OCI-LY1 (cell line): ENCODE measurements around the gene RPS6KA2.

Source experiments
- EZH2 ChIP-seq: fragments of 200-600 bp; sonication (generic), shearing (Covaris generic); IDR thresholded peaks from 2 replicates; pipeline ENCODE4 v1.8.0; 2017; ENCODE audit warnings: borderline replicate concordance, mixed run types, mild to moderate bottlenecking, antibody characterized with exemption, low read length, moderate library complexity, mixed read lengths
- TF ChIP-seq, protein P1 (sequence below): fragments of 200-600 bp; sonication (generic), shearing (Covaris generic); IDR thresholded peaks from 2 replicates; pipeline ENCODE4 v1.5.1; 2017; ENCODE audit warnings: mild to moderate bottlenecking, antibody characterized with exemption, low read length, moderate library complexity, mixed read lengths

DNA sequence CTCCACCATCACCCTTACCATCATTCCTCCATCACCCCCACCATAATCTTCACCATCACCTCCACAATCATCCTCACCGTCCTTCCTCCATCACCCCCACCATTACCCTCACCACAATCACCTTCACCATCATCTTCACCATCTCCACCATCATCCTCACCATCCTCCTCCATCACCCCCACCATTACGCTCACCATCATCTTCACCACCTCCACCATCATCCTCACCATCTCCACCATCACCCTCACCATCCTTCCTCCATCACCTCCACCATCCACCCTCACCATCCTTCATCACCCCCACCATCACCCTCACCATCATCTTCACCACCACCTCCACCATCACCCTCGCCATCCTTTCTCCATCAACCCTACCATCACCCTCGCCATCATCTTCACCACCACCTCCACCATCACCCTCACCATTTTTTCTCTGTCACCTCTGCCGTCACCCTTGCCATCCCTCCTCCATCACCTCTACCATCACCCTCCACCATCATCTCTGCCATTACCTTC lies 211.2 kb downstream of the RPS6KA2 start:
- TF ChIP-seq, protein P1, sequence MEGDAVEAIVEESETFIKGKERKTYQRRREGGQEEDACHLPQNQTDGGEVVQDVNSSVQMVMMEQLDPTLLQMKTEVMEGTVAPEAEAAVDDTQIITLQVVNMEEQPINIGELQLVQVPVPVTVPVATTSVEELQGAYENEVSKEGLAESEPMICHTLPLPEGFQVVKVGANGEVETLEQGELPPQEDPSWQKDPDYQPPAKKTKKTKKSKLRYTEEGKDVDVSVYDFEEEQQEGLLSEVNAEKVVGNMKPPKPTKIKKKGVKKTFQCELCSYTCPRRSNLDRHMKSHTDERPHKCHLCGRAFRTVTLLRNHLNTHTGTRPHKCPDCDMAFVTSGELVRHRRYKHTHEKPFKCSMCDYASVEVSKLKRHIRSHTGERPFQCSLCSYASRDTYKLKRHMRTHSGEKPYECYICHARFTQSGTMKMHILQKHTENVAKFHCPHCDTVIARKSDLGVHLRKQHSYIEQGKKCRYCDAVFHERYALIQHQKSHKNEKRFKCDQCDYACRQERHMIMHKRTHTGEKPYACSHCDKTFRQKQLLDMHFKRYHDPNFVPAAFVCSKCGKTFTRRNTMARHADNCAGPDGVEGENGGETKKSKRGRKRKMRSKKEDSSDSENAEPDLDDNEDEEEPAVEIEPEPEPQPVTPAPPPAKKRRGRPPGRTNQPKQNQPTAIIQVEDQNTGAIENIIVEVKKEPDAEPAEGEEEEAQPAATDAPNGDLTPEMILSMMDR, result no peak
- no peak for TF ChIP-seq EZH2
